ENCODE measurements around the gene ITPR3.

DNA sequence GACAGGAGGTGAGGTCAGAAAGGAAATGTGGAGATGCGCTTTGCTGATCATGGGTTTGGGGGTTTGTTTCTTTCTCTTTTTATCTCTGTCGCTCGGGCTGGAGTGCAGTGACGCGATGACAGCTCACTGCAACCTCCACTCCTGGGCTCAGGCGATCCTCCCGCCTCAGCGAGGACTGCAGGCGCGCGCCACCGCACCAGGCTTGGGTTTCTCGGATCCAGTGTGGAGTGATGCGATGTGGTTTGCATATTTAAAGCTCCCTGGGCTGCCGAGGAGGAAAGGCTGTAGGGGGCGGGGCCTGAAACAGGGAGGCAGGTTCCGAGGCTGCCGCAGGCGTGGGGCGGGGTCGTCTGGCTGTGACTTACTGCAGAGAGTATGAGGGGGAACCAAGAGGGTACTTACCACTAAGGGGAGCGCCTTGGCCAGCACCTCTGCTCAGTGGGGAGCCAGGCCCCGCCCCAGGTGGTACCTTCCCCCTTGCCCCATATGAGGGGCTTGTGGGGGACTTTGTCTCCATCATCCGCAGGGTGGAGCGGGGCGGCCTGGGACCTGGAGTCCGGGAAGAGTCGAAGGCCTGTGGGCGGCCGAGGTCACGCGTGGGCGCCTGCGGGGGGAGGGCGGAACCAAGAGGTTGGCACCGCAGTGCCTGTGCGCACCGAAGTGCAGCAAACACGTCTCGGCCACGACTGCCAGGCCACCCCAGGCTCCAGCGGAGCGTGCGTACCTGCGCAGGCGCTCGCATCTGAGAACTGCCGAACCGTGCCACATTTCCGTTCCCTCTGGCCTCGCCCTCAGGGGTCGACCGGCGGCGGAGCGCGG is 28.3 kb upstream of the ITPR3 start:
- peak in 1 of 4 donors; percentile 21 for TF ChIP-seq POLR2A (IDR thresholded peaks at IDR 0.05)
- no peak for TF ChIP-seq CTCF (IDR thresholded peaks at IDR 0.05)
- TF ChIP-seq EP300 (IDR thresholded peaks at IDR 0.05) = no peak
- TF ChIP-seq POLR2AphosphoS5 (IDR thresholded peaks at IDR 0.05) = no peak
